ENCODE measurements around the gene FGA. TPM values are rescaled to one million over a fixed set of nuclear protein-coding genes. Genes with fewer than 3 reads are reported as not detected.

The FGA gene
- total RNA-seq, 4 donors from 2014 or later, result not detected

DNA sequence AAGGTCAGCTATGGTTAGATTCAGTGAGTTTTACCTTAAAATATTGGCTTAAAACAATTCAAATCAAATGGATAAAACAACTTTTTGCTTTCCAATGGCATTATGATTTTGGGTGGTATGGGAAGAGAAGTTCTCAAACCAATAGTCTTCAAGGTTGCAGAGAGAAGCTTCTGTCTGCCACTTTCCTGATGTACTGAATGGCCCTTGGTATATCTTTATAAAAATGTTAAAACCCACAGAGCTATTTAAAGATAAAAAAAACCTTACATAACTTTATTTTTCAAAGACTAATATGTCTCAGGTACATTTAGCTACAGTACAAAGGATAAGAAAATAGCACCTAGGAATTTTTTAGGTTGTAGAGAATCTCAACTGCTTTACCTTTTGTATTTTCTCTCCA, 6.9 kb downstream of the FGA start:
- no peak for DNase-seq (ENCODE audit: low spot score in 2 of 2)
- H3K4me3 ChIP-seq (ENCODE audit: low read depth, poor library complexity, severe bottlenecking), result no peak overlapping the region
- intact Hi-C loops (cut with DNase I; ENCODE audit: low total_unique reads), result no loop called here
- no peak for TF ChIP-seq CTCF (IDR thresholded peaks at IDR 0.05)
- TF ChIP-seq POLR2A (IDR thresholded peaks at IDR 0.05), result no peak

GRCh38 chr4:154583230-154583629, 7.3 kb downstream of the FGA start:
- TF ChIP-seq POLR2A (IDR thresholded peaks at IDR 0.05) (no peak), CTCF (IDR thresholded peaks at IDR 0.05) (no peak)
- 86 to 87% methylated on average over 3 of the region's 3 CpGs for WGBS, 2 donors
- intact Hi-C loops (cut with DNase I; ENCODE audit: low total_unique reads), result no loop called here
- H3K4me3 ChIP-seq (ENCODE audit: low read depth, poor library complexity, severe bottlenecking), result no peak overlapping the region
- DNase-seq (ENCODE audit: low spot score in 2 of 2), result no peak

DNA sequence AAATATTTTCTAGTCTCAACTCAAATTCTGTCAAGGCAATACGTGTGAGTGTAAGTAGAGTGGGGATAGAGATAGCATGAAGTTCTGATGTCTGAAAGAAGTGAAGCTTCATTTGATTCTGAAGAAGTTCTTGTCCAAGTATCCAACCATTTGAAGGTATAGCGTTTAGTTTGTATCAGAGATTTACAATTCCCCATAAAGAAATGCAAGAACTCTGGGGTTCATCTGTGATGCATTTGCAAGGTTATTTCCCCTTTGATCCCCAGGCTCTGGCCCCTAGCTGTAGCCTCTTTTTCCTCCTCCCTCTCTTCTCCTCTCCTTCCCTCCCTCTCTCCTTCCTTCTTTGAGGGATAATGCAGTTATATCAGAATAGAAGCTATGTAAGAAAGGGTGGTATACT, 7.8 kb downstream of the FGA start:
- DNase-seq (ENCODE audit: low spot score in 2 of 2), result no peak
- no peak overlapping the region for H3K4me3 ChIP-seq (ENCODE audit: low read depth, poor library complexity, severe bottlenecking)
- 62 to 83% methylated on average over 2 of the region's 2 CpGs for WGBS, 2 donors
- no peak for TF ChIP-seq POLR2A (IDR thresholded peaks at IDR 0.05)
- TF ChIP-seq CTCF (IDR thresholded peaks at IDR 0.05), result no peak
- intact Hi-C loops (cut with DNase I; ENCODE audit: low total_unique reads), result no loop called here

DNA sequence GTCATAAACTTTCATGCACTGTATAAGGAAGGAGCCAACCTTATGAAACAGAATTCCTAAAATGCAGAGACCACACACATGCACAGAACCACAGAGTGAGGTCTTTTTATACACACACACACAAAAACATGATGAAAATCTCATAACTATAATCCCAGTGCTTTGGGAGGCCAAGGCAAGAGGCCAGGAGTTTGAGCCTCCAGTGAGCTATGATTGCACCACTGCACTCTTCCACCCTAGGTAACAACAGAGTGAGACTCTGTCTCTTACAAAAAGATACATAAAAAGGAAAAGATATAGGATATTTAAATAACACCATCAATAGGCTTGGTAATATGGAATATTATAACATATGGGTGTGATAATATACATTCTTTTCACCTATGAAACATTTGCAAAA, 10.6 kb downstream of the FGA start:
- TF ChIP-seq POLR2A (IDR thresholded peaks at IDR 0.05) (no peak), CTCF (IDR thresholded peaks at IDR 0.05) (no peak)
- intact Hi-C loops (cut with DNase I; ENCODE audit: low total_unique reads), result no loop called here
- DNase-seq (ENCODE audit: low spot score in 2 of 2), result no peak
- no peak overlapping the region for H3K4me3 ChIP-seq (ENCODE audit: low read depth, poor library complexity, severe bottlenecking)

- no peak for TF ChIP-seq CTCF (IDR thresholded peaks at IDR 0.05)
- no peak for TF ChIP-seq POLR2A (IDR thresholded peaks at IDR 0.05)
- no peak overlapping the region for H3K4me3 ChIP-seq (ENCODE audit: low read depth, poor library complexity, severe bottlenecking)
- intact Hi-C loops (cut with DNase I; ENCODE audit: low total_unique reads), result no loop called here
- 55 to 86% methylated on average over 1 of the region's 1 CpG for WGBS, 2 donors
- DNase-seq (ENCODE audit: low spot score in 2 of 2), result no peak
Observed at GRCh38 chr4:154578919-154579318, 11.6 kb downstream of the FGA start.

DNA sequence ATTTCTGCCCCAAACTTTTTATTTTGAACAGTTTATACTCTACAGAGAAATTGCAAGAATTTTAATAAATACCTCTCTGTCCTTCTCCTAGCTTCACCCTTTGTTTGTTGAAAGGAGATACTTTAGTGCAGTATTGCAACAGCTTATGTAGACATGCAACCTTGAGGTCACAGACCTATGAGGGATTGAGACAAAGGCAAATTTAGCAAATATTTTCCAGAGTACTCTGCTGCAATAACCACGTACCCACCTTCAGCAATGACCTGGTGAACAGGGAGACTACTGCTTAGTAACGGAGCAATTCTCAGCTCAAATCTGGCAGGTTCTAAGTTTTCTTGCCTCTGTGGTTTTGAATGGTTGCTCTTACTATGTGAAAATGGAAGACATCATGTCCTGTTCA, 13.2 kb downstream of the FGA start:
- no peak overlapping the region for H3K4me3 ChIP-seq (ENCODE audit: low read depth, poor library complexity, severe bottlenecking)
- TF ChIP-seq POLR2A (IDR thresholded peaks at IDR 0.05) (no peak), CTCF (IDR thresholded peaks at IDR 0.05) (no peak)
- no peak for DNase-seq (ENCODE audit: low spot score in 2 of 2)
- intact Hi-C loops (cut with DNase I; ENCODE audit: low total_unique reads), result no loop called here
- WGBS, 2 donors, result 64 to 72% methylated on average over 2 of the region's 2 CpGs

Measured in lower leg skin (tissue), 4 donors.